ENCODE results near the gene SLC4A8.
A peak's percentile ranks its signal among the peaks of the same experiment; 100 is the strongest.
"Not testable (repeated sequence)": the region's sequence is repeated elsewhere in the genome, so short reads cannot be mapped to it uniquely, and the experiment has no call there.

The SLC4A8 gene

DNA sequence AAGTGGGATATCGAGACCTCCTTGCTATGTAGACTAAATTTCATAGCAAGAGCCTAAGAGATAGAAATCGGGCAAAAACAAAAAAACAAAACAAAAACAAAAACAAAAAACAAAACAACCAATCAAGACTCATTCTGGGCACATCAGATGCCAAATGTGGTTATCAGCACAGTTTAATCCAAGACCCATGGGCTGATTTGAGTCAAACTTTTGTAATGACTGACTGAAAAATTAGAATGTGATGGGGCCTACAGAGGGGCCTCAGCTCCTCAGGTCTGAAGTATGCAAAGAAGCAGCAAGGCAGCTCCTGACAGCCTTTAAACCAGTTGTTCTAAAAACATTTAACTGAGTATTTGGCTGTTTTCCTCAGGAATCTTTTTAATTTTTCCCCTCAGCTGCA is 49.3 kb downstream of the SLC4A8 start:
- no peaks in the 10 kb centered on the region for H3K27me3 Mint-ChIP-seq
- peak; percentile 49 for ATAC-seq
- no peak overlapping the region for H3K4me3 Mint-ChIP-seq
- no peak for DNase-seq
- no peaks in the 10 kb centered on the region for H3K9me3 Mint-ChIP-seq
- no peak overlapping the region for H3K27ac Mint-ChIP-seq
- no peaks in the 10 kb centered on the region for H3K4me1 Mint-ChIP-seq

DNA sequence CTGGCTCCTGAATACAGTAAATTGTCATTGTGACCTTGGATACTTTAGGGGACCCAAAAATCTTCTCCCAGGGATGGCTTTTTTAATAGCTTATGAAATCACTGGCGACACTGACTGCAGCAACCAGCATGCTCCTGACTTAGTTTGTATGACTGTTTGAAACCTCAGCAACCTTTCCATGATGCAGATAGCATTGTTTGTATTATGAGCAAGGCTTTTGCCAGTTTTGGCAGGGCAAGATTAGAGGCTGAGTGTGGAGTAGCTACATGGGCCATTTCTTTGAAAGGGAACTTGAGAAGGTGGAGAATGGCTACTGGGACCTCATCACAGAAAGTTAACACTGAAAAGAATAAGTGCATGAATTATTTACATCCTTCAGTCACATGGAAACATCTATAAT is 50.9 kb downstream of the SLC4A8 start:
- no peaks in the 10 kb centered on the region for H3K27me3 Mint-ChIP-seq
- no peak overlapping the region for H3K4me3 Mint-ChIP-seq
- ATAC-seq: no peak
- DNase-seq: no peak
- peaks cover 6% of the 10 kb centered on the region for H3K4me1 Mint-ChIP-seq
- peak overlapping the region in 1 of 2 donors; percentile 19 for H3K27ac Mint-ChIP-seq
- H3K9me3 Mint-ChIP-seq: no peaks in the 10 kb centered on the region

DNA sequence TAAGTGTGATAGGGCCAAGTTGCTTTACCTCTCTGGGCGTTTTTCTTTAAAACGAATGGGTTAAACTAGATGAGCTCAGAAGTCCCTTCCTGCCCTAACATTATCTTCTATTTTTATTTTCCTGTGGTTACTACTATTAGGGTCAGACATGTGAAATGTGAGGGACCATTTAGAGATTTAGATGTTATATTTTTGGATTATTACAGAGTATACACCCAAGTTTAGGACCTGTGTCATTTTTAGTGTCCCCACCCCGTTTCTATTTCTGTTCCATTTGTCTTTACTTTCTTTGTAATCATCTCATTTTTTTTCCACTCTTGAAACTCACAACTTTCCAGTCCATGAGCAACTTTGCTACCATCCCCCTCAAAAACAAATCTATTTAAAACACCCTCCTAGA is 56.3 kb downstream of the SLC4A8 start:
- Mint-ChIP-seq H3K4me3 (no peak overlapping the region), H3K27ac (peak overlapping the region in 1 of 2 donors; percentile 87), H3K27me3 (no peaks in the 10 kb centered on the region), H3K4me1 (peaks cover 47% of the 10 kb centered on the region), H3K9me3 (no peaks in the 10 kb centered on the region)
- DNase-seq (no peak), ATAC-seq (no peak)

DNA sequence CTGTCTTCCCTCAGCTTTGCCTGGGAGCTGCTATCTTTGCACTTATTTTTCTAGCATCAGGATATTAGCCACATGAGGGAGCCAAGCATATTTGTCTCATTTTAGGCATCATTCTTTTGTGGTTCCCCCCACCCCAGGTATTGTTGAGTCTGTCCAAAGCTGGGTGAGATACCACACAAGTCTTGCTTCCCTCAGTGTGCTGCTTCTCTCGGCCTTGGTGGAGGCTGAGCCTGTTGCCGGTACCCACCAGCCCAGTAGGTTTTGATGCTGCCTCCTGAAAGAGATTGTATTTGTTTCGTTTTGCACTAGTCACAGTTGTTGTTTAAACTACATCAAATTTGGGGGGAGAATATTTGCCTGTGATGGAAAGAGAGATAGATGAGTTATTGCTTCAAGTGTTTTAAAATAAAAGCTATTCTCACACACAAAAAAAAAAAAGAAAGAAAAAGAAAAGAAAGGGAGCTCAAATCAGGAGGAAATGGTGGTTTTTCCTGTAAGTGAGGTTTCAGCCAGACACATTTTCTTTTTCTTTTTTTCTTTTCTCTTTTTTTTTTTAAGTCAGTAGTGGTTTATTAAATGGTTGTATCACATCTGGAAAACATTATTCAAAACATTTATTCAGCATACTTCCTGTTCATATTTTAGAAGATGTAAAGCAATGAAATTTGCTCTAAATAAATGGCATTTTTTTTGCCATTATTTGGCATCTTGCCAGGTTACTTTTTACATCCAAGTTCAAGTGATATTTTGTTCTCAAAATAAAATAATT is 58.5 kb downstream of the SLC4A8 start:
- H3K27me3 Mint-ChIP-seq: no peaks in the 10 kb centered on the region
- DNase-seq (peak; percentile 26 to 40), ATAC-seq (peak; percentile 84)
- no peaks in the 10 kb centered on the region for H3K9me3 Mint-ChIP-seq
- H3K4me3 Mint-ChIP-seq: peak overlapping the region; percentile 62 to 72
- peaks cover 47% of the 10 kb centered on the region for H3K4me1 Mint-ChIP-seq
- peak overlapping the region; percentile 79 to 91 for H3K27ac Mint-ChIP-seq

DNA sequence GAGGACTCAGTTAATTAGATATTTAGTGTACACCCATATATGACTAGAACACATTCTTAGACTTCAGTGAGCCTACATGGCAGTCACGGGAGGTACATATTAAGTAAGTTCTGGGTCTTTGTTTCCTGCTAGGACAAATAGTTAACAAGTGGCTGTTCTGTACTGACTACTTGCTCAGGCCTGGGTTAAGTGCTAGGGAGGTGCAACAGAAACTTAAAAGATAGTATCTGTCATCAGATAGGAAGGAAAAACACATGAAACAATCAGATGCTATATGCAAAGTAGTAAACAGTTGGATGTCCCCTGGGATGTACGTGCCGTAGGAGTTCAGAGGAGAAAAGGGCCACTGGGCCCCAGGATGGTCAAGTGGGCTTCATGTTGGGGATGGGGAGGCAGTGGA is 59.5 kb downstream of the SLC4A8 start:
- no peaks in the 10 kb centered on the region for H3K27me3 Mint-ChIP-seq
- no peaks in the 10 kb centered on the region for H3K9me3 Mint-ChIP-seq
- H3K27ac Mint-ChIP-seq: peak overlapping the region in 1 of 2 donors; percentile 59
- H3K4me3 Mint-ChIP-seq: no peak overlapping the region
- DNase-seq (no peak), ATAC-seq (no peak)
- peaks cover 47% of the 10 kb centered on the region for H3K4me1 Mint-ChIP-seq

DNA sequence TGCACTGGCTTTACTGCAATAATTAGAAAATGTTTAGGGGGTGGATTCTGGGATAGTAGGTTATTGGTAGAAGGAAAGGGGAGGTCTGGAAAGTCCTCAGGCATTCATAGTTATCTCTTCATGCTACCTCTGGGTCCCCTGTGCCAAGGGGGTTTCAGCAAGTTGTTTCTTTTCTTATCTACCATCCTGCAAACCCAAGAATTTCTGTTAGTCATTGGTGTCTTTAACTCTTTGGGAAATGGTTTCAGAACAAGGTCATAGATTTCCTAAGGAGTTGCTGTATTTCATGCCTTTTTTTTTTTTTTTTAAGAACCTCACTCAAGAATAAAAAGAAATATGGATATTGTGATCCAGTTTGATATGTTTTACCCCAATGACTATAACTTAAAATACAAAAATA is 63.6 kb downstream of the SLC4A8 start:
- Mint-ChIP-seq H3K27ac (no peak overlapping the region), H3K4me3 (no peak overlapping the region), H3K4me1 (peaks cover 18% of the 10 kb centered on the region), H3K9me3 (no peaks in the 10 kb centered on the region), H3K27me3 (no peaks in the 10 kb centered on the region)
- ATAC-seq: no peak
- no peak for DNase-seq

DNA sequence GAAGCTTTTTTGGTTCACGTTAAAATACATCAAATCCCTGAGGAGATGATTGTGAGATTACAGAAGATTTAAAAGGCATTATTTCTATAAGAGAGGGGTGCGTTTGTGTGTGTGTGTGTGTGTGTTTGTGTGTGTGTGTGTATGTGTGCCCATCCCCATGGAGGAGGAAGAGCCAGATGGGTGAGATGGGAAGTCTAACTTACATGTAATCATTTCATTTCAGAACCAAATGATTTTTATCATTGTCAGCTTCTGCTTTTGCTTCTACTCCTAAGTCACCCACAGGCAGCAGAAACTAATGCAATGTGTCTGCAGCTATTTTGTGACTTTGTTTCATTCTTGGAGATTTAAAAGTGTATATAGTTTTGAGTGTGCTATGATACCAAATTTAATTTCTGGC is 68.7 kb downstream of the SLC4A8 start:
- Mint-ChIP-seq H3K27me3 (no peaks in the 10 kb centered on the region), H3K4me3 (no peak overlapping the region), H3K27ac (no peak overlapping the region), H3K9me3 (no peaks in the 10 kb centered on the region), H3K4me1 (no peaks in the 10 kb centered on the region)
- DNase-seq: no peak
- ATAC-seq: no peak

DNA sequence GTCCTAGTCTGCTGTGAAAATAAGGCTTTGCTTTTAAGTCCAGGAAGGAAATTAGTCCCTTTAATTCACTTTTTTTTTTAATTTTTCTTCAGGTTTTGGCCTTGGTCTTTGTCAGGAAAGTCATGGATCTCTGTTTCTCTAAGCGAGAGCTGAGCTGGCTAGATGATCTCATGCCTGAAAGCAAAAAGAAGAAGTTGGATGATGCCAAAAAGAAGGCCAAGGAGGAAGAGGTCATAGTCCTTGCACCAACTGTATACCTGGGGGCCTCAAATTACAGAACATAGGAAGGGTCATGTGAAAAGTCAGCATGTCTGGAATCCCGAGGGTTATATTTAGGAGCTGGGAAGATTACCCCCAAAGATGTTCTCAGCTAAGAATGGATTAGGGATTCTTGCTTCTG is 72.3 kb downstream of the SLC4A8 start:
- Mint-ChIP-seq H3K9me3 (no peaks in the 10 kb centered on the region), H3K4me1 (no peaks in the 10 kb centered on the region), H3K27me3 (no peaks in the 10 kb centered on the region), H3K27ac (no peak overlapping the region), H3K4me3 (no peak overlapping the region)
- no peak for DNase-seq
- no peak for ATAC-seq

DNA sequence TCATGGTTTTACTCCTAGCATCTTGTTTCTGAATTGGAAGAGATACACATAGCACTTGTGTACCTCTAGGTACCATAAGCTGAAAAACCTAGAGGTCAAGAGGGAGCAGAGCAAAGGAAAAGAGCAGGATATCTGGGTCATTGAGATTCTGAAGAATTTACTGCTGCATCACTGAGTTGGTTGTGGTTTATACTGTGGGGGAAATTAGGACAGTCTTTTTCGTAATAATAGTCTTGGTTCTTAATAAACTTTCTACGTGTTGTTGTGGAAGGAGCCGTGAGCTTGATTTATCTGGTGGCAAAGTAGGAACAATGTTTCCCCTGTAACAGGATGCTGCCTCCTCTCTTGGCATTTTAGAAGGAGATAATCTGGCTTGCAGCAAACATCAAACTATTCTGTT is 80.2 kb downstream of the SLC4A8 start:
- Mint-ChIP-seq H3K27me3 (no peaks in the 10 kb centered on the region), H3K4me3 (no peak overlapping the region), H3K9me3 (no peaks in the 10 kb centered on the region), H3K27ac (no peak overlapping the region), H3K4me1 (no peaks in the 10 kb centered on the region)
- DNase-seq: no peak
- ATAC-seq: no peak

DNA sequence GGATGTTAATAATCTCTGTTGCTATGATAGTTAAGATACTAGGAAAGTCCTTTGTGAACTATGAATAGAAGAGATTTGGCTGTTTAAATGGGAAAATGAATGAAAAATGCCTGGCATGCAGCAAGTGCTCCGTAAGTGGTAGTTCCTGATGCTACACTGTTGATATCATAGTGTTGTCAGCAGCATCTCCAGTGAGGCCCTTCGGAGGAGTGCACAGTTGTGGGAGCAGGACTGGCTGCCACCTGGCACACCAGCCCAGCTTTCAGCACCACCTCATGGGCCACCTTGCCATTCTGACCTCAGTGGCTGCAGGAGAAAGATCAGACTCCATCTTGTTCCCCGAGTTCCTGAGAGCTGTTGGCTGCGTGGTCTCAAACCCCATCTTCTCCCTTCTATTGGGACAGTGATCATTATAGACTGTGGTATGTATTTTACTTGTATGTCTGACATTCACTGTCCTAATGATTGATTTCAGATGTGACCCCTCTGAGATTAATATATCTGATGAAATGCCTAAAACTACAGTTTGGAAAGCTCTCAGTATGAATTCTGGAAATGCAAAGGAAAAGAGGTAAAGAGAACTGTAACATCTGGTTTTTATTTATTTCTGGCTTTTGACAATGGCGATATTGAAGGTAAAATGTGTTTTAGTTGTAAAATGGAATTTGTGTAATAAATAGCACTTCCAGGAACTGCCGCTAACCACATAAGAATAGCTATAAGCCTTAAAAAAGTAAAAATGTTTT is 80.9 kb downstream of the SLC4A8 start:
- no peak for DNase-seq
- no peak for ATAC-seq
- Mint-ChIP-seq H3K9me3 (no peaks in the 10 kb centered on the region), H3K27ac (no peak overlapping the region), H3K27me3 (no peaks in the 10 kb centered on the region), H3K4me1 (no peaks in the 10 kb centered on the region), H3K4me3 (no peak overlapping the region)

DNA sequence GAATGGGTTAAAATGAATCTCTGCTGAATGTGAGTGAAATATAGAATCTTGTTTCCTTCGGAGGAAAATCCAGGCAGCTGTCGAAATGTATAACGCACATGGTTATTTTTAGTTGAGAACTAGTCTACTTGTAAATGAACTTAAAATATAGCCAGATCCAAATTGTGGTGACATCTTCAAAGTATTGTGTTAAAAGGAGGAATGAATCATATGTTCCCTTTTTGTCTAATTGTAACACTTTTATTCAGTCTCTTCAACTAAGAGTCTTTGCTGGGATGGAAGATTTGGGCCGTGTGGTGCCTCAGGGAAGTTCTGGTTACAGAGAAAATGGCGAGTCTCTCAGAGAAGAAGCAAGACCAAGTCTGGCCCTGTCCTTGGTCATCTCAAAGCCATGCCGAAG is 82.5 kb downstream of the SLC4A8 start:
- Mint-ChIP-seq H3K27me3 (no peaks in the 10 kb centered on the region), H3K9me3 (no peaks in the 10 kb centered on the region), H3K4me3 (no peak overlapping the region), H3K27ac (no peak overlapping the region), H3K4me1 (no peaks in the 10 kb centered on the region)
- no peak for ATAC-seq
- DNase-seq: no peak

DNA sequence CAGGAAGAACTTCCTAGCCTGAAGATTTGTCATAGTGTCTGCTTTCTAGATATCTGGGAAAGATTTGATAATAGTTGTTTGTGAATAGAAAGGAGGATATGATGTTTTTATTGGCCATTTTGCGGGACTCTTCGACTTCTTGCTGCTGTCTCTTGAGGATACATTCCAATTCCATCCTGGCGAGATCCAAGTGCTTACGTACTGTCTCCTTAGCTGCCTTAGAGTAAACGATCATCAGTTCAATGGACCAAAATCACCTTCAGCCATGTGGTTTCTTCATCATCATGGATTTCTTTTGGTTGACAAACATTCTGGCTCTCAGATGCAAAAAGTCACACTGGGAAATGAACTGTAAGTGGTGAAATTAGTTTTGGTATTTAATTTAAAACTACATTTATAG is 83.7 kb downstream of the SLC4A8 start:
- Mint-ChIP-seq H3K4me1 (no peaks in the 10 kb centered on the region), H3K27ac (no peak overlapping the region), H3K27me3 (no peaks in the 10 kb centered on the region), H3K9me3 (no peaks in the 10 kb centered on the region), H3K4me3 (no peak overlapping the region)
- ATAC-seq (no peak), DNase-seq (no peak)

DNA sequence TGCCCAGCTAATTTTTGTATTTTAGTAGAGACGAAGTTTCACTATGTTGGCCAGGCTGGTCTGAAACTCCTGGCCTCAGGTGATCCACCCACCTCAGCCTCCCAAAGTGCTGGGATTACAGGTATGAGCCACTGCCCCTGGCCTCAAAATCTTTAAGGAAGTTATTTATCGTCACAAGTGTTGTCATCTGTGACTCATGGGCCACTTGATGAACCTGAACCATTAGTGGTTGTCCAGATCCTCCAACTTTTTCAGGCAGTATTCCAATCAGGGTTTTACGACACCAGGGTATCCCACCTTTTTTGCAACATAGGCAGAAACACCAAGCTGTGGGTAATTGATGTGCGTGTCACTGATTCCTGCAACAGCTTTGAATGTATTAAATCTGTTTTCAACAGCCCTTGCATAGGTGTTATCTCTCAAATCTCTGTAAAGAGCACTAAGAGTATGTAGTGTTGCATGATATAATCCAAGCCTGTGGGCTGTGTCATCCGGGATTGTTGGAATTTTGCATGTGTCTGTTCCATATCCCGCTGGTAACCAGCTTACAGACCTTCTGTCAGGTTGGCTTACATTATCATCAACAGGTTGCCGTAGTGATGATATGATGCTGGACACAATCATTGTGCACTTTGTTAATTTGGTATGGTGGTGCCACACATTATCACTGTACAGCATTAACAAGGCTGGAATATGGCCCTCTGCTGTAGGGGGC is 87.1 kb downstream of the SLC4A8 start:
- ATAC-seq (no peak), DNase-seq (no peak)
- H3K4me3 Mint-ChIP-seq: no peak overlapping the region
- H3K9me3 Mint-ChIP-seq: no peaks in the 10 kb centered on the region
- H3K4me1 Mint-ChIP-seq: no peaks in the 10 kb centered on the region
- no peak overlapping the region for H3K27ac Mint-ChIP-seq
- H3K27me3 Mint-ChIP-seq: no peaks in the 10 kb centered on the region

DNA sequence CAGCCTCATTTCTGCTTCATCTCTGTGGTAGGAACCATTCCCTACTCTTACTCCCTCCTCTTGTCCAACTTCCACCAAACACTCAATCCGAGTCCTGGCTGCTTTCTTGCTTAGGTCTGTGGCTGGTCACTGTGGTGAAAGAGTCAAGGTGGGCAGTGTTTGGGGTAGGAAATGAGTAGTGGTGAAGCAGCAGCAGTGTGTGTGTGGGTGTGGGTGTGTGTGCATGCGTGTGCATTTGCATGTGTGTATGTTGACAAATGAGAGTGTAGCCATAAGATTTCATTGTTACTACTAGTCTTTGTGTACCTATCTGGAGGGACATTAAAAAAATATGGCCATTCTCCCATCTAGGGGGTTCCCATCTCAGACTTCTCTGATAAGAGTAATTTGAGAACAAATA is 87.8 kb downstream of the SLC4A8 start:
- no peaks in the 10 kb centered on the region for H3K4me1 Mint-ChIP-seq
- ATAC-seq: no peak
- H3K27ac Mint-ChIP-seq: no peak overlapping the region
- DNase-seq: no peak
- H3K27me3 Mint-ChIP-seq: no peaks in the 10 kb centered on the region
- no peaks in the 10 kb centered on the region for H3K9me3 Mint-ChIP-seq
- H3K4me3 Mint-ChIP-seq: no peak overlapping the region

DNA sequence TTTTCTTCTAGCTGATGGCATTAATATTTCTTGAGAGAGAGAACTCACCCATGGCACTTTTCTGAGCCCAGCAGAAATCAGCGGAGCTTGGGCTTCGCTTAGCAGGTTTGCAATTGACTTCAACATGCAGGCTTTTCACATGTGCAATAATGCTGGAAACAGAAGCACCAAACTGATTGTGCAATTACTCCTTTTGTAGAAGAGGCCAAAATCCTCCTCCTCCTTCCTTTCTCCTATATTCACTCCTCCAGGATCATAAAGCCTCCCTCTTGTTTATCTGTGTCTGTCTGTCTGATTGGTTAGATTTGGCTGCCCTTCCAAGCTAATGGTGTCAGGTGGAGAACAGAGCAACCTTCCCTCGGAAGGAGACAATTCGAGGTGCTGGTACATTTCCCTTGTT is 90.4 kb downstream of the SLC4A8 start:
- H3K9me3 Mint-ChIP-seq, H3K27ac Mint-ChIP-seq, H3K27me3 Mint-ChIP-seq, ATAC-seq, DNase-seq, H3K4me3 Mint-ChIP-seq, H3K4me1 Mint-ChIP-seq: not testable (repeated sequence)

DNA sequence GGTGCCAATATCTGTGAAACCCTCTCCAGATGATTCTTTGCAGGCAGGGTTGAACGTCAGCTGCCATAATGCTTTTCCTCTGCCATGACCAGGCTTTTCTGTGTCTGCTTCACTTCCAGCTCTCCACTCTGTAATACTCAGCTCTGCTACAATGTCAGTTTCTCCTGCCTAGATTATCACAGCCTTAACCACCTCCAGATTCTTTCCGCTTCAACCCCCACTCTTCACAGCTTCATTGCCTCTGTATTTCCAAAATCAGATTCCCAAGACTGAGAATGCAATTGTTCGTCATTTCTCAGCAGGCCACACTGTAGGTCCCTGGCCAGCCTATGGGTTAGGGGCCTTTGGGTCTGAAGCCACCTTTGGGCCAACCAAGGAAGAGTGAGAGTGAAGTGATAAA is 92.7 kb downstream of the SLC4A8 start:
- ATAC-seq (no peak), DNase-seq (no peak)
- H3K4me3 Mint-ChIP-seq: no peak overlapping the region
- peaks cover 15% of the 10 kb centered on the region for H3K27me3 Mint-ChIP-seq
- H3K27ac Mint-ChIP-seq: no peak overlapping the region
- H3K9me3 Mint-ChIP-seq: no peaks in the 10 kb centered on the region
- H3K4me1 Mint-ChIP-seq: peaks cover 11% of the 10 kb centered on the region
